Endothelial cell of umbilical vein (primary cell): Measurements from ENCODE around the gene USP47. TPM values are rescaled to one million over a fixed set of nuclear protein-coding genes. Genes with fewer than 3 reads are reported as not detected.

Experiments used
- BruUV-seq: library from RNA; stranded (reverse); fragments of 400-500 nt; replicated peaks from 2 replicates; lab custom pipeline; 2021; lab: Mats Ljungman, UMichigan
- CTCF ChIA-PET: fragments of 300-600, 350-600 bp; sonication (Branson Sonifier 250); formaldehyde crosslinking; loops from one replicate; lab custom pipeline; 2021; ENCODE audit warnings: antibody characterized with exemption, inconsistent platforms; lab: Charles Lee
- POLR2A ChIA-PET: fragments of 300-600, 350-600 bp; sonication (Branson Sonifier 250); formaldehyde crosslinking; loops from one replicate; lab custom pipeline; 2021; ENCODE audit warnings: antibody characterized with exemption, inconsistent platforms; lab: Charles Lee
- DNase-seq: peaks from one replicate; pipeline ENCODE4 v3.0.0-alpha.2; 2011; ENCODE audit warnings: low read depth, low spot score
- FAIRE-seq: peaks from 2 replicates; lab custom pipeline; 2011; peaks lifted over from hg19 to GRCh38; lab: Jason Lieb, UNC
- H2AFZ ChIP-seq: 2 replicates; pipeline ENCODE4 v1.6.0; 2012; ENCODE audit warnings: low read depth, low read length, control low read depth, inconsistent platforms
- H3K27ac ChIP-seq: 2 replicates; pipeline ENCODE4 v1.5.1; 2011; ENCODE audit warnings: low read depth, mild to moderate bottlenecking, control low read depth, low read length, moderate library complexity; ENCODE audit not compliant: insufficient read depth
- H3K27me3 ChIP-seq, 2 experiments: 2 replicates each; pipeline versions ENCODE4 v1.6.0 to v1.6.1; 2011; ENCODE audit warnings: low read length in 2 of 2, mixed read lengths in 1 of 2; ENCODE audit not compliant: control insufficient read depth in 2 of 2, insufficient read depth in 2 of 2
- H3K36me3 ChIP-seq, 2 experiments: 2 replicates in 1 of 2; 3 replicates in 1 of 2; pipeline ENCODE4 v1.5.1; 2011; ENCODE audit warnings: low read length in 2 of 2, mild to moderate bottlenecking in 1 of 2, moderate library complexity in 1 of 2; ENCODE audit not compliant: control insufficient read depth in 2 of 2, insufficient read depth in 2 of 2; ENCODE audit errors: extremely low read depth in 1 of 2
- H3K4me1 ChIP-seq: 3 replicates; pipeline ENCODE4 v1.5.1; 2011; ENCODE audit warnings: mild to moderate bottlenecking, low read length; ENCODE audit not compliant: control insufficient read depth, insufficient read depth; ENCODE audit errors: extremely low read depth
- H3K4me2 ChIP-seq: 2 replicates; pipeline ENCODE4 v1.6.1; 2011; ENCODE audit warnings: low read length, control low read depth, mixed read lengths; ENCODE audit not compliant: insufficient read depth
- H3K4me3 ChIP-seq, 3 experiments: fragments of 200-600 bp in 1 of 3; sonication (generic), shearing (Covaris generic) in 1 of 3; replicated peaks in 1 of 3; 2 replicates each; pipeline ENCODE4 v1.5.1; 2011 to 2016; ENCODE audit warnings: control low read depth in 3 of 3, low read length in 3 of 3, mild to moderate bottlenecking in 2 of 3, inconsistent platforms in 1 of 3, low read depth in 1 of 3, moderate library complexity in 1 of 3; ENCODE audit not compliant: insufficient read depth in 1 of 3
- H3K79me2 ChIP-seq: 2 replicates; pipeline ENCODE4 v1.6.0; 2012; ENCODE audit warnings: low read length, inconsistent platforms; ENCODE audit not compliant: control insufficient read depth, insufficient read depth
- H3K9ac ChIP-seq: replicated peaks from 2 replicates; pipeline ENCODE3; 2011; ENCODE audit warnings: low read length, control low read depth; ENCODE audit not compliant: insufficient read depth; ENCODE audit errors: extremely low read depth
- H3K9me1 ChIP-seq: replicated peaks from 3 replicates; pipeline ENCODE4 v1.6.0; 2011; ENCODE audit warnings: mild to moderate bottlenecking, low read length; ENCODE audit not compliant: control insufficient read depth, insufficient read depth; ENCODE audit errors: extremely low read depth
- H3K9me3 ChIP-seq: replicated peaks from 2 replicates; pipeline ENCODE4 v1.5.1; 2012; ENCODE audit warnings: low read length, inconsistent platforms; ENCODE audit not compliant: control insufficient read depth, insufficient read depth
- H4K20me1 ChIP-seq: replicated peaks from 2 replicates; pipeline ENCODE3; 2011; ENCODE audit warnings: mild to moderate bottlenecking, low read length; ENCODE audit not compliant: control insufficient read depth, insufficient read depth; ENCODE audit errors: extremely low read depth
- CTCF ChIP-seq, 2 donors: IDR thresholded peaks; 1 replicate in 1 of 2; 2 replicates in 1 of 2; pipeline ENCODE4 v1.5.1; 2011; ENCODE audit warnings: low read length in 2 of 2, mild to moderate bottlenecking in 2 of 2, moderate library complexity in 2 of 2, control low read depth in 1 of 2, inconsistent platforms in 1 of 2, low read depth in 1 of 2; ENCODE audit not compliant: insufficient read depth in 1 of 2; ENCODE audit errors: extremely low read depth in 1 of 2
- EZH2 ChIP-seq: IDR thresholded peaks from 2 replicates; pipeline ENCODE4 v1.6.1; 2012; ENCODE audit warnings: borderline replicate concordance, low read depth, mild to moderate bottlenecking, moderate library complexity, low read length, inconsistent platforms; ENCODE audit not compliant: severe bottlenecking
- FOS ChIP-seq: IDR thresholded peaks from 2 replicates; pipeline ENCODE4 v1.6.1; 2011; ENCODE audit warnings: mild to moderate bottlenecking, low read length, moderate library complexity, borderline replicate concordance; ENCODE audit not compliant: insufficient read depth
- GATA2 ChIP-seq: IDR thresholded peaks from 2 replicates; pipeline ENCODE4 v1.7.0; 2011; ENCODE audit warnings: low read depth, mild to moderate bottlenecking, moderate library complexity, mixed read lengths, low read length; ENCODE audit not compliant: insufficient read length, insufficient read depth
- JUN ChIP-seq: IDR thresholded peaks from 2 replicates; pipeline ENCODE4 v1.6.1; 2011; ENCODE audit warnings: borderline replicate concordance, low read depth; ENCODE audit not compliant: insufficient read length, insufficient read depth
- MAX ChIP-seq: IDR thresholded peaks from 2 replicates; pipeline ENCODE4 v1.6.1; 2011; ENCODE audit not compliant: insufficient read depth, insufficient read length
- MYC ChIP-seq: IDR thresholded peaks from one replicate; pipeline ENCODE4 v1.6.1; 2011; ENCODE audit warnings: mild to moderate bottlenecking, low read depth, low read length
- POLR2A ChIP-seq: IDR thresholded peaks from 2 replicates; pipeline ENCODE4 v1.6.1; 2012; ENCODE audit warnings: low read depth, mild to moderate bottlenecking, control low read depth, low read length
- dilution Hi-C: fragments of 300-500 bp; cut with MboI; formaldehyde crosslinking; loops from one replicate; pipeline ENCODE4 v1.15.0; 2019; ENCODE audit warnings: low sequenced_read_pairs; ENCODE audit not compliant: extremely low pct_ligation_motif_present
- intact Hi-C: fragments of 100-400 bp; cut with micrococcal nuclease; formaldehyde crosslinking; loops from one replicate; pipeline ENCODE4 v1.10.0; 2022
- polyA plus RNA-seq, 4 experiments: library from polyadenylated mRNA; depleted of rRNA in 3 of 4; stranded (reverse) in 3 of 4; unstranded in 1 of 4; fragments of >200 nt; gene quantifications; 2 replicates each; pipeline versions ENCODE4 v1.2.1 to v1.2.3, GENCODE V29; 2011 to 2012; ENCODE audit warnings: missing spikeins in 1 of 4
- total RNA-seq: library from RNA; stranded (reverse); gene quantifications from 2 replicates; pipeline ENCODE4 v1.2.3, GENCODE V29; 2021

The USP47 gene
- total and polyA plus RNA-seq, 2 donors (not counting 3 experiments of a cell fraction or from before 2014, with no cell fraction given): 7.8 to 38.0 TPM

GRCh38 chr11:11817957-11818356 is 23.8 kb upstream of the USP47 start:
- Histone ChIP-seq H3K9me3 (no peaks in the 10 kb centered on the region), H3K36me3 (no peaks in the 10 kb centered on the region), H3K27me3 (peaks cover 4 to 6% of the 10 kb centered on the region in 2 experiments), H3K9me1 (no peaks in the 10 kb centered on the region), H3K27ac (no peak overlapping the region), H3K4me1 (no peaks in the 10 kb centered on the region), H3K79me2 (no peaks in the 10 kb centered on the region), H3K9ac (no peak overlapping the region), H3K4me3 (no peak overlapping the region), H2AFZ (no peak overlapping the region), H3K4me2 (no peak overlapping the region), H4K20me1 (no peaks in the 10 kb centered on the region)
- no TSS peak for BruUV-seq
- ChIA-PET CTCF (interaction anchor here (0.9 to 2.1 kb wide), 6 partner anchors 10 to 226 kb away, joined by 3 to 6 read pairs (median 4); no protein-coding TSS in a partner anchor), POLR2A (no interaction called here)
- dilution Hi-C loops (no loop called here), intact Hi-C loops (no loop called here)
- no peak for TF ChIP-seq MYC
- TF ChIP-seq CTCF (IDR thresholded peaks at IDR 0.05; ENCODE audit: extremely low read depth in 1 of 2, insufficient read depth in 1 of 2, low read depth in 1 of 2, low read length in 2 of 2): no peak
- no peak for TF ChIP-seq MAX
- TF ChIP-seq JUN: no peak
- TF ChIP-seq EZH2: no peak
- TF ChIP-seq POLR2A: no peak
- no peak for TF ChIP-seq FOS
- TF ChIP-seq GATA2: no peak
- FAIRE-seq (no peak), DNase-seq (no peak)
